IPS-NIHi7 (cell line): ENCODE data around the gene TCF7.

Experiments
- DNase-seq: peaks from one replicate; pipeline ENCODE4 v3.0.0; 2012; ENCODE audit warnings: mixed read lengths; ENCODE audit errors: extremely low spot score

The TCF7 gene

GRCh38 chr5:134131165-134131564, 16.7 kb downstream of the TCF7 start:
- no peak for DNase-seq

DNA sequence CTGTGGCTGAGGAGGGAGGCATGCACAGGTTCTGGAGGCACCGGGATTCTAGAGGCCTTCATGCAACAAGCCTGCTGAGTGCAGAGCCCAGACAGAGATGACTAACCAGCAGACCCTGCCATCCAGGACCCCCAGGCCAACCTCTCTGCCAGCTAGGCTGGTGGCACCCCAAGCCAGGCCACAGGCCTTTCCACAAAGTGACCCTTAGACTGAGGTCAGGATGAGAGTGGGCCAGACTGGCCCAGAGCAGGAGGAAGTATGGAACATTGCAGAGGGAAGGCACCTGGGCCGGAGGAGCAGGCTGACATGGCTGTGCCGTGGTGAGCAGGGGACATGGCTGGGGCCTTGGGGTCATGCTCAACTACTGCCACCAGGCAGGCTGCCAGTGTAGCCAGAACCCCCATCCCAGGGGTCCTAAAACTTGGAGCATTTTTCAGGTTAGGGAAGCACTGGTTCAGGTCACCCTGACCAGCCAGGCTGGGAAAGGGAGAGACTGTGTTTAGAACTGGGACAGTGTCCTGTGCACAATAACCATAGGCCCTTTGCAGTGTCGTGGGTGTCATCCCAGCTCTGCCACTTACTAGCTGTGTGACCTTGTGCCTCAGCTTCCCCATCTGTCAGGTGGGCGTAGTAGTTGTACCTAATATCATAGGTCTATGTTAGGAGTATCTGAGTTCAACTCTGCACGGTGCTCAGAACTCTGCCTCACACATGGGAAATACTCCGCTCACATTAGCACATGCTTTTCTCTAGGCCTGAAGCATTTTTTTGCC, 17.3 kb downstream of the TCF7 start:
- DNase-seq = no peak

- peak; percentile 42 for DNase-seq
Observed at GRCh38 chr5:134132372-134133187, 18.1 kb downstream of the TCF7 start.

GRCh38 chr5:134133188-134133994, 18.9 kb downstream of the TCF7 start:
- DNase-seq = no peak

DNA sequence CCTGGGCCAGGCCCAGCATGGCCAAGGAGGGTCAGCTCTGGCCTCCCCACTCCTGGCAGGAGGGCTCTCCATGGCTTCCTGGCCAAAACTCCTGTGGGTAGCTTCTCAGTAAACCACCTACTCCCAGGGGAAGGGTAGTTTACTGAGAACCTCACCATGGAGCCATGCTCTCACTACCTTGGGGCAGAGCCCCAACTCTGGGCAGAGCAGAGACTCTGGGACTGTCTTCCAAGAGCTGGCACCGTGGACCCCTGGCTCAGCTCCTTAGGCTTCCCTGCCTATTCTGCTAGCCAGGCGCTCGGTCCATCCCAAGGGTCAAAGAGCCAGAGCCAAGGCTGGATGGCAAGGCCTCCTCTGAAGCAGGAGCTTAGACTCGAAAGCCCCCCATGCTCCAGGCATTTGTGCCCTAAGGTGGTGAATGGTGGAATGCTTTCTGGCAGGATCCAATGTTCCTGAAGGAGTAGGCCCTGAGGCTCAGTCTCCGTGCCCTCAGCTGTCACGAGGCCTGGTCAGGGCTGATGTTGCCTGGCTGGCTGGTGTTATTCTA, 19.6 kb downstream of the TCF7 start:
- no peak for DNase-seq

DNA sequence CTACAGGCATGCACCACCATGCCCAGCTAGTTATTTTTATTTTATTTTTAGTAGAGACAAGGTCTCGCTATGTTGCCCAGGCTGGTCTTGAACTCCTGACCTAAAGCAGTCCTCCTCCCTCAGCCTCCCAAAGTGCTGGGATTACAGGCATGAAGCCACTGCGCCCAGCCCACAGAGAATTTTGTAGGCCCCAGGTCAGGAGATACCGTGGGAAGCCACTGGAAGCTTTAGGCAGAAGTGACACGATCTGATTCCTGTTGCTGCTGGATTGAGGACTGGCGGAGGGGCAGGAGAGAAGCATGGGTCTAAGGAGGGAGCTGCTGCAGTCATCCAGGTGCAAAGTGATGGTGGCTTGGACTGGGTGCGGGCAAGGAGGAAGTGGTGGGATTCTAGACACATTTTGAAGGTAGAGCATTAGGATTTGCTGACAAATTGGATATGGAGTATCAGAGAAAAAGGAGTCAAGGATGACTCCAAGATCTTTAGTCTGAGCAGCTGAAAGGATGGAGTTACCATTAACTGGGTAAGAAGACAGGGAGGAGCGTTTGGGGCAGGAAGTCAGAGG, 20.7 kb downstream of the TCF7 start:
- no peak for DNase-seq

- no peak for DNase-seq
Observed at GRCh38 chr5:134136221-134136631, 21.7 kb downstream of the TCF7 start.

- no peak for DNase-seq
Observed at GRCh38 chr5:134136771-134137170, 22.3 kb downstream of the TCF7 start.

GRCh38 chr5:134138416-134139376, 24.2 kb downstream of the TCF7 start:
- DNase-seq = no peak

GRCh38 chr5:134139377-134139851, 24.9 kb downstream of the TCF7 start:
- DNase-seq = no peak

DNA sequence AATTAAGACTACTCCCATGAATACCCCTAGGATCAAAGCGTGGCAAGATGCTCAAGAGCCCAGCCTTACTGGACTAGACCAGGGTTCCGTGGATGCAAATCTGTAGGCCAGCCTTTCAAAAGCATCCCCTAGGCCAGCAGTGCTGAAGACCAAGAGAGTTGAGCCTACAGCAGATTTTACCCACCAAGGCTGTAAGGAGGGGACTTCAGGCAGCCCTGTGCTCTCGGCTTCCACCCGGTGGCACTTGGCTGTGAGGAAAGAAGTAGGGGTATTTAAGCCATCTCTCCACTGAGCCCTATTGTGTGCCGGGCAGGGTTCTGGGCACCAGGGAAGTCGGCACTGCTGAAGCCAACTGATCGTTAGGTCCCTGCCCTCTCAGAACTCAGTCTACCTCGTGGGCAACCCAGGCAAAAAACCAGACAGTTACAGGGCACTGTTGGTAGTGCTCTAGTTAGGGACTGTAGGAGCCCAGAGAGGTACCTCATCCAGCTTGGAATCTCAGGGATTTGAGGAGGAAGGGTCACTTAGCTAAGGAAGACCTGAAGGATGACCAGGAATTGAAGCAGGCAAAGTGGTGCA, 25.5 kb downstream of the TCF7 start:
- DNase-seq = no peak

DNA sequence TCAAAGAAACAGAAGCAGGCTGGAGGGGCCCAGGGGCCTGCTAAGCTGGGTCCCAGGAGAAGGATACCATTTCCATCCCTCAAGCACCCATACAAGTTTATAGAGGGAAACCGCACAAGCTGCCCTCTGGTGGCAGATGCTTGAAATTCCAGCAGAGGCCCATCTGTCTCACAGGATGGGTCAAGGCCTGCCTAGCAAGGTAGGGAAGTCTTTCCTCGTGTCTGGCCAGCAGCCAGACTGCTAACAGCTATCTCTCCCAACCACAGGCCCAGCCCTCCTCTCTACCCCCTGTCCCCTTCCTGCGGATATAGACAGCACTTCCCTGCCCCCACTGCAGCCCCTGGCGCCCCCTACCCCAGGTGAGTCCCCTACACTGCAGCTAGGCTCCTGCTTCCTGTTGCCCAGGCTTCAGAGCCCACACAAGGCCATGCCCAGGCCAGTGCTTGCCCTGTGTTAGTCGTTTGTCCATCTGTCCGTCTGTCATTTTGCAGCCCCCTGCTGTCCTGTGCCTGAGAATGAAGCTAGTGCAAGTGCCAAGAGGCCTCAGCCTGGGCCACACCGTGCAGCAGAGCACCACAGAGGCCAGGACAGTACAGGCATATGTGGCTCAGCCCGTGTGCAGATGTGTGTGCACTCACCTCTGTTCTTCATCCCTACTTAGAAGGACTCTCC, 26.2 kb downstream of the TCF7 start:
- peak; percentile 76 for DNase-seq

GRCh38 chr5:134141331-134142050, 27.0 kb downstream of the TCF7 start:
- no peak for DNase-seq

- DNase-seq = no peak
Observed at GRCh38 chr5:134142052-134142451, 27.6 kb downstream of the TCF7 start.

DNA sequence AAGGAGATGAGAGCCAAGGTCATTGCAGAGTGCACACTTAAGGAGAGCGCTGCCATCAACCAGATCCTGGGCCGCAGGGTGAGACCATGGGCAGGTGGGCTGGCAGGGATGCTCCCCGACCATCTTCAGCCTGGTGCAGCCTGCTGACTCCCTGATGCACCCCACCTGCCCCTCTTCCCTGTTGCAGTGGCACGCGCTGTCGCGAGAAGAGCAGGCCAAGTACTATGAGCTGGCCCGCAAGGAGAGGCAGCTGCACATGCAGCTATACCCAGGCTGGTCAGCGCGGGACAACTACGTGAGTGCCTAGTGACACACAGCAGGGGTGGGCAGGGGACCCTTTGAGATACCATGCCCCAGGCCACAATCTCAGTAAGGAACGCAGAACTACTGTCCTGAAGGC, 28.3 kb downstream of the TCF7 start:
- no peak for DNase-seq

GRCh38 chr5:134143431-134143830, 28.9 kb downstream of the TCF7 start:
- DNase-seq = no peak

DNA sequence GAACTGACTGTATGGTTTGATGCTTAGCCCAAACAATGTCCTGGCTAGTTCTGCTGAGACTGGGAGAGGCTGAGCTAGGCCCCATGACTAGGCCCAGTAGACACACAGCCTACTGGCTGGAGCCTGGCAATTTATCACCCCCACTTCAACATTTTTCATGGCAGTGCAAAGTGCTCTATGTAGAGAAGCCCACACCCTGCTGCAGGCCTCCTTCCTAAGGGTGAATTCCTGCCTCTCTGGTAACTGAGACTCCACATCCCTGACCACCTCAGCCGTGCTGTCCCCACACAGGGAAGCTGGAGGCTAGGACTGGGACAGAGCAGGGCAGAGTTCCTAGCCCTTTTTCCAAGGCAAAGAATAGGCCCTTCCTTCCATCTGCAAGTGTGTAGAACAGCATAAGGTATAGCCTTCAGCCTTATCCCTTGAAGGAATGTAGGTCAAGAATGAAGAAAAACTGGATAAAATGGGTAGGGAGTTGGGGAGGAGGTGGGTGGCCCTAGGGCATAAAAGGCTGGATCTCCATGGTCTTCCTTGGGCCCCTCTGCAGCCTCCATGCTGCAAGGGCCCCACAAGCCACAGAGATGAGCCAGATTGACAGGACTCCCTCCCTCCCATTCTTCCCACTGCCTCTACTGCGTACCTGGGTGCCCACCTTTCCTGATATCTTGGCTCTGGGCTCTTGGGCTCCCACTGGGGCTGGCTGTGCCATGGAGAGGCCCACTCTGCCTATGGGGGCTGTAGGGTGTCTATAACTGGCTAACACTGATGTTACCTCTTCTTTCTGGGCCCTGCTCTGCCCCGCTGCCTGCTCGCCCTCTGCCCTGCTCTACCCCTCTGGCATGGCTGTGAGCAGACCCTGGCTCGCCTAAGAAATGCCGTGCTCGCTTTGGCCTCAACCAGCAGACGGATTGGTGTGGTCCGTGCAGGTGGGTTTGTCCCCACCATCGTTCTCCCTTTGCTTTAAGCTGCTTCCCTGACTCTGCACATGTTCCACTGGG, 29.8 kb downstream of the TCF7 start:
- DNase-seq = no peak
